HG03039 (cell line): ENCODE data around the gene GFRA1.

Source experiments
- ATAC-seq: cut with Tn5 transposase; IDR thresholded peaks from one replicate; pipeline ENCODE4 v1.9.1; 2021; ENCODE audit warnings: mild to moderate bottlenecking, moderate library complexity; ENCODE audit not compliant: unreplicated experiment

GFRA1 gene

DNA sequence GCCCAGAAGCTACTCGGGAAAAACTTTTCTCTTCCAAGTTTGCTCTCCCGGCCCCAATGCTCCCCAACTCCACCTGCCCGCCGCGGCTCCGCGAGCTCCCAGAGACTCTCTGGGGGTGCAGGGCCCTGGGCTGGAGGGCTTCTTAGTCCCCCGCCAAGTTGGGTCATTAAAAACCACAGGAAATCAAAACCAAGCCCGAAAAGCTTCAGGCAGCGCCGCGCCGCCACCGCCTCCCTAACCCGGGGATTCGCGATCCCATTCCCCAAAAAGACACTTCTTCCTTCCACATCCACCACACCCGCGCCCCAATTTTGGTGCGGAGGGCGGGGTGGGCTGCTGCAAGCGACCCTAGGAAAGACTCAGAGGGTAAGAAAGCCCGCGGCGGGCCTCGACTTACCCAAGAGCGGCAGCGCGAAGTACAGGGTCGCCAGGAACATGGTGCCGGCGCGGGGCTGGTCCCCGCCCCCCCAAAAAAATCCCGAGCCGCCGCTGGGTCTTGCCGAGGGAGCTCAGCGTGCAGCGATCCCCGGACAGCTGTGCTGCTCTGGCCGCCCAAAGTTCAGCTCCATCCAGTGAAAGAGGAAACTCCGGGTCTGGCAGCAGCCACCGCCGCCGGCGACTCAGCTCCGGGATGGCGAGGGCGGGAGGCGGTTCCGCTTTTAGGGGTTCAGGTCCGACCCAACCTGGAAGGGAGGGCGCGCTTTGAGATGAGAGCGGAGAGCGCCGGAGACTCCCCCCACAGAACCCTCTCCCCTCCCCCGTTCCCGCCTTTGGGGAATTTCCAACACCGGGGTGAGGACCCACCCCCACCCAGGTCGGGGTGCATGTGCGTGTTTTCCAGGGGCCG, 1.2 kb downstream of the GFRA1 start:
- ATAC-seq, result no peak

GRCh38 chr10:116270771-116271592, 2.0 kb downstream of the GFRA1 start:
- no peak for ATAC-seq

DNA sequence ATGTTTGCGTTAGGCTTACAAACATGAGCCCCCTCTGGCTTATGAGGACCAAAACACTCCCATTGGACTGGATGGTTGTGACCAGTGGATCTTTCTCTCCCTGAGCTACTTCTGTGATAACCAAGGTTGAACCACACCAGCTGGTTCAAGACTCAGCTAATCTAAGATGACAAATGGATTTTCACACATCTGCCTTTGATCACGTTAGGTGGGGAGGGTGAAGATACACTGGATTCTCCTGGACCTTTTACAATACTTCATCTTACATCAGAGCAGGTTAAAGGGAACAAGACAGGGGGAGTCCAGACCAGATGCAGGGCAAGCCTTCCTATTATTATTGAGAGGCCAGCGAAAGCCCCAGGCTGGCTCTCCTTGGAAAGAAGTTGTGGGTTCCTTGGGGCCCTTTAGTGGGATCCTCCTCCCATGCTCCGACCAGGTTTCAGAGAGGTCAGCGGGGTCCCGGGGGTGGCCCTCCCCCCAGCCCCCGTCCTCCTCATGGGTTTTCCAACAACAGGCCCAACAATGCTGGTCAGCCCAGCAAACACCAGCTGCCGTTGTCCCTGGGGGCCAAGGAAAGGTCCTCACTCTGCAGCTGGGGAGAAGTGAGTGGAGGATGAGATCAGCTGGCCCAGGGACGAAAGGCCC, 2.8 kb downstream of the GFRA1 start:
- no peak for ATAC-seq

GRCh38 chr10:116269619-116270018, 3.4 kb downstream of the GFRA1 start:
- no peak for ATAC-seq

GRCh38 chr10:116268976-116269375, 4.0 kb downstream of the GFRA1 start:
- no peak for ATAC-seq

GRCh38 chr10:116265686-116266085, 7.3 kb downstream of the GFRA1 start:
- ATAC-seq, result no peak

GRCh38 chr10:116263870-116264655, 8.9 kb downstream of the GFRA1 start:
- no peak for ATAC-seq

DNA sequence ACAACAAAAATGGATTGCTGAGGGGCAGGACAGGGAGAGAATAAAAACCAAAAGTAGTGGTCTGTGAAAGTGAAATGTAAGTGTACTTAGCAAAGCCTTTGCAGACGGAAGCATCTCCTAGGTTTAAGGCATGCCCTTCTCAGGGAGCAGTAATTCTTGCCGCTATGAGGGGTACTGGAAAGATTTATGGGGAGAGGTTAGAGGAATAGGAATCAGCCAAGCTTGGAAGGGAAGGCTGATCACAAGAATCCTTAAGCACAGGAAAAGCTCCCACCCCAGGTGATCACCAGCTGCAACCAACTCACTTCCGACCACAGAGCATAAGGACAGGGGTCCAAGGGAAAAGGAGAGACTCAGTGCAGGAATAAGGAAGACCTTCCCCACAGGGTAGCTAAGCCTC, 10.3 kb downstream of the GFRA1 start:
- no peak for ATAC-seq

DNA sequence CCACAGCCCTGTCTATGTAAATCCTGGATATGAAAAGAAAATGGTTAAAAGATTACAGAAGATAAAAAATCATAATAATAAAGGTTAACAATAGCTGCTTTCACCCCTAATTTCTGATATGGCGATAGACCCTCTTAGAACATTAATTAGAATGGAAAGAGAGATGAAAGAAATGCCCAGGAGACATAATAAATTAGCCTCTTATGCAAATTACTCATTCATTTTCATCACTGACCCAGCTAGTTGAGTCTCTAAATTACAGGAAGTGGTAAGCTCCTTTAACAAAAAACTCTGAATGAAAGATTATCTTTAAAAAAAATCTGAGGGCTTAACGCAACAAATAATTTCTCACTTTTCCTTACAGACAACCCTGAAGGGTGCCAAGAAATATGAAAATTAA, 12.4 kb downstream of the GFRA1 start:
- ATAC-seq, result no peak

DNA sequence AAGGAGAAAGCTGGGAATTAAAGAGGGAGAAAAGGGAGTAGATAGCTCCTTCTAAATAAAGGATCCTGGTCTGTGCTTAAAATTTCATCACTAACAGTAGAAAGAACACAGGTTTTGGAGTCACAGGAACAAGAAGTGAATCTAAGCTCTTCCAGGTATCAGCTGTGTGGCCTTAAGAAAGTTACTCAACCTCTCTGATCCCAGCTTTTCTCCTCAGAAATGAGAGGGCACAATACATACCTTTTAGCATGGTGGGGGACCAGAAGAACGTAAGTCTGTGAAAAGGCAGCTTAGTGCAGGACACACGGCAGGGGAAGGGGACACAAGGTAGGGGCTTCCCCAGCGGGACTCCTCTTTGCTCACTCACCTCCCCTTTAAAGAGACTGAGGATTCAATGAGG, 13.4 kb downstream of the GFRA1 start:
- ATAC-seq, result no peak

DNA sequence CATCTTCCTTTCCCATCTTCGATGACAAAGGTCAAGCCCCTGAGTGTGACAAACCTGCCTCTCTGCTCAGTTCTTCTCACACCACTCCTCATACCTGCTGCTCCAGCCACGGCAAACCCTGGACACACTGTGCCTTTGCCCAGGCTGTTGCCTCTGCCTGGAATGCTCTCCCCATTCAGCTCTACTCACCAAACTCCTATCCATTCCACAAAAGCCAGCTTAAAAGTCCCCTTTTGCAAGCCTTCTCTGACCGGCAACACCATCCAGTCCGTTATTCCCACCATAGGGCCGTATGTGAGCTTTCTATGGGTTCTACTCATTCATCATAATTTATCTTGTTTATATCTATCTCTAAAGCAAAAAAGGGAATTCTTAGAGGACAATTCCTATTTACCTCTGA, 15.2 kb downstream of the GFRA1 start:
- ATAC-seq, result no peak

- ATAC-seq, result no peak
These were observed 16.2 kb downstream of the GFRA1 start for GRCh38 chr10:116256752-116257259.

- no peak for ATAC-seq
These were observed 16.9 kb downstream of the GFRA1 start for GRCh38 chr10:116255886-116256751.

GRCh38 chr10:116254422-116255155, 18.4 kb downstream of the GFRA1 start:
- ATAC-seq, result no peak

- ATAC-seq, result no peak
These were observed 19.3 kb downstream of the GFRA1 start for GRCh38 chr10:116253716-116254115.

GRCh38 chr10:116251602-116252395, 21.2 kb downstream of the GFRA1 start:
- ATAC-seq, result no peak

DNA sequence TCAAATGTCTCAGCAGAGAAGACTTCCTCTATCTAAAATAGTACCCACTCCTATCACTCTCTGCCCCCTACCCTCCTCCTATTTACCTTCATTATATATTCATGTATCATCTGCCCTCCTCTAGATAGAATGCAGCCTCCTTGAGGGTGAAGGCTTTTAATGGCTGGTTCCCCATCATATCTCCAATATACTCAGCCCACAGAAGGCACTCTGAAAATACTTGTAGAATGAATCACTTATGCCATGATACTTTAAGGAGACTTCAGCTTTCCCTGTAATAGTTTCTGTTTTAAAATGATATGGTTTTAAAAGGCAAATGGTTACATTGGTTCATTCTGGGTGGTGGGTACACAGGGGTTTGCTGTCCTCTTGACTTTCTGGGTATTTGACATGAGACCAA, 25.3 kb downstream of the GFRA1 start:
- ATAC-seq, result no peak

DNA sequence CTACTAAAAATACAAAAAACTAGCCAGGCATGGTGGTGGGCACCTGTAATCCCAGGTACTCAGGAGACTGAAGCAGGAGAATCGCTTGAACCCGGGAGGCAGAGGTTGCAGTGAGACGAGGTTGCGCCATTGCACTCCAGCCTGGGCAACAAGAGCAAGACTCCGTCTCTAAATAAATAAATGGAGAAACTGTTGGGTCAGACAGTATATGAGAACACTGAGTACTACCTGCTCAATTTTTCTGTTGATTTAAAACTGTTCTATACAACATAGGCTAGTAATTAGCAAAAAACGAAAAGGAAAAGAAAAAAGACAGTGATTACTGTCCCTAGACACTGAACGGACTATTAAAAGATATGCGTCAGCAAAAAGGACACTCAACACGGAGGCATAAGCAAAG, 26.7 kb downstream of the GFRA1 start:
- ATAC-seq, result no peak
